CD4-positive, alpha-beta T cell treated with Interleukin-4 for 1 hour (primary cell): ENCODE results near the gene PRKCA.

Experiments used
- DNase-seq, 2 donors: peaks; one replicate each; pipeline ENCODE4 v3.0.0-alpha.2; 2020 to 2022

Gene PRKCA

DNA sequence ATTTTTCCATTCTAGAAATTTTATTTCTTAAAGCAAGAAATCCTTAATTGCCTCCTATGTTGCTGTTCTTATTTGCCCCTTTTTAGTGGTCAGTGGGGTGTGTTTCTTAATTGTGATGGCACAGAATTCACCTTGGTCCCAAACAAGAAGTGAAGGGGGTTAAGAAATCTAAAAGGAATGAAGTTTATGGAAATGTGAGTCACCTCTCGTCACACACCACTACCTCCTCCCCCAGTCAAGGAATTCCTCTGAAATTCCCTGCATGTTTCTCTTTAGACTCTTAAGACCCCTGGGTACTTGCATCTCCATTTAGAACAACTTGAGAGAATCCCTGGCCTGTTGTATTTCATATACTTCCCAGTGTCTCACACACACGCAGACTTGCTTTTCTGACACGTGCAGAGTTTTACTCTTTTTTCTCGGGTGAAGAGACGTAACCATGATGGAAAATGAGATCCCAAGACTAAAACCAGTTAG, 247.4 kb downstream of the PRKCA start:
- DNase-seq = no peak

DNA sequence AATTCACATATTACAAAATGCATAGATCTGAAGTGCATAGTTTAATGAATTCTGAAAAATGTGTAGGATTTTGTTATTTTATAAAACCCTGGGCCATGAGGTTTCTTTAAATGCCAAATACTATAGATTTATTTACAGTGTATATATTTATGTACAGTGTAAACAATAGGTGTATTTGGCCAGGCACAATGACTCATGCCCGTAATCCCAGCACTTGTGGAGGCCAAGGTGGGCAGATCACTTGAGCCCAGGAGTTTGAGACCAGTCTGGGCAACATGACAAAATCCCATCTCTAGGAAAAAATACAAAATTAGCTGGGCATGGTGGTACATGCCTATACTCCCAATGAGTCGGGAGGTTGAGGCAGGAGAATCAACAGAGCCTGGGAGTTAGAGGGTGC, 249.4 kb downstream of the PRKCA start:
- no peak for DNase-seq

DNA sequence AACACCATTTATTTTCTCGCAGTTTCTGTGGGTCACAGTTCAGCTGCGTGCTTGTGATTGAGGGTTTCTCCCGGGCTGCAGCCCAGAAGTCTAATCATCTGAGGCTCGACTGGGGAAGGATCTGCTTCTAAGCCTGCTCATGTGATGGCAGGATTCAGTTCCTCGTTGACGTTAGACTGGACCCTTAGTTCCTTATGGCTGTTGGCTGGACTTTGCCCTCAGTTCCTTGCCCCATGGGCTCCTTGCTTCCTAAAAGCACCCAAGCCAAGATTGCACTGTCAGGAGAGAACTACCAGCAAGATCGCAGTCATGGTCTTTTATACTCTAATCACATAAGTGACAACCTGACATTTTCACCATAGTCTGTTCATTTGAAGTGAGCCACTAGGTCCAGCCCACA, 250.0 kb downstream of the PRKCA start:
- no peak for DNase-seq

DNA sequence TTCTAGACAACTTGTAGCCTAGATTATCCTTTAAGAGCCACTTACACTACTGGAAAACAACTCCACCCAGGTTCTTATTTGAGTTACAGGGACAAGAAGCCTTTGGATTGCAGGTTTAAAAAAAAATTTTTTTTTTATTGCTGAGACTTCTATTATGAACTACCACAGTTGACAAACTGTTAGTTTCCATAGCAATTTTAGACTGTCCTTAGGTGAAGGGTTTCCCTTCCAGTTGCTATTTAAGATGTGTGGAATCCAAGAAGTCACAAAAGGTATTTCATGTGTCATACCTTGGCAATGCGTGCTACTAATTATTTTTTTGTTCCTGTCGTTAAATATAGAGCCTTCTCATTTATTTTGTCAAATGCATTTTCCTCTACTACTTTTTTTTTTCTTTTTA, 253.2 kb downstream of the PRKCA start:
- DNase-seq = no peak

- no peak for DNase-seq
Observed at GRCh38 chr17:66557200-66557599, 254.8 kb downstream of the PRKCA start.

DNA sequence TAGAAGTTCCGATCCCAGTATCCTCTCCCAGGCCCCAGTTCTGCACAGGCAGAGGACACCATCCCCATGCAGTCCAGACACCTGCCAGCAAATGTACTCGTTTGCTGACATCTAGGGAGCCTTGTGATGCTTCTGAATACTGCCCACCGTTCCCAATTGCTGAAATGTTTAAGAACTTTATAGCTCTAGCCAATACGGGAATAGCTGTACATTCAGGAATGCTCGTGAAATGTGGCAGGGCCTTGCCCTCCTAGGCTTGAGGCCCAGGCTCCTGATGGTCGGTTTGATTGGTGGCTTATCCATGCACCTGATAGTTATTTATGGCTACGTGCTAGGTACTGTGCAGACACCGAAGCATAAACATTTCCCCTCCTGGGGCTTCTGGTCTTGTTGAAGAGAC, 255.5 kb downstream of the PRKCA start:
- no peak for DNase-seq

DNA sequence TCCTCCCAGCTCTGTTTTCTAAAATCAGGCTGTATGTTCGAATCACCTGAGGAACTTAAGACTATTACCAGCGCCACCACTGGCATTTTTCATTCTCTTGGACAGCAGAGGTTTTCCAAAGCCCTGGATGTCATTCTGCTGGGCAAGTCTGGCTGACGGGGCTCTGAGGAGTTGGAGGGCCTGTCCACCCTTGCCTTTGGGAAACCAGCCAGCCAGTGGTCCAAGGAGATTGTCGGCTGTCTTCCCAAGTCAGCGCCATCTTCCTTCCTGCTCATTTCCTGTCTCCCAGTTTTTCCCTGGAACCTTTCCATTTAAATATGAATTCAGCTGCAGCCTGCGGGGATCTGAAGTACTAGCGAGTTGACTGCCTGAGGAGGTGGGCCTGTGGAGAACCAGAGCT, 258.3 kb downstream of the PRKCA start:
- DNase-seq = no peak

GRCh38 chr17:66562119-66562518, 259.7 kb downstream of the PRKCA start:
- DNase-seq = no peak

DNA sequence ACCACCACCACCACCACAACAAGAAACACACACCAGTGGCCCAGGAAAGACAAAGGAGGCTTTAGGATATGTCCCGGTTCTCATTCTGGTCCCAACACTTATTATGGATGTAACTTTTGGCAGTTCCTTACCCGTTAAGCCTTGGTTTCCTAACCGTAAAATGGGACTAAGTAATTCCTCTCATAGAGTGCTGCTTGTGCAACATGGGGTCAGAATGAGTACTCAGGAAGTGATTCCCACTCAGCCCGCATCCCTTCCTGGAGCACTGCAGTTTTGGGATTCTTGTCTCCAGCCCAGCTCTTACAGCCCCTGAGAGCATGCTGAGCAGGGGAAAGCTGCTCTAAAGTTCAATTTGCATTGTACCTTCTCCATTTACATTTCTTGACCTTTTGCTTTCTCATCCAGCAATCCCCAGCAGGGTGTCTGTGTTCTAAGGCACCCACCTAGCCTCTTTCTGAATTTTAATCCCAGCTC, 262.6 kb downstream of the PRKCA start:
- DNase-seq = no peak

DNA sequence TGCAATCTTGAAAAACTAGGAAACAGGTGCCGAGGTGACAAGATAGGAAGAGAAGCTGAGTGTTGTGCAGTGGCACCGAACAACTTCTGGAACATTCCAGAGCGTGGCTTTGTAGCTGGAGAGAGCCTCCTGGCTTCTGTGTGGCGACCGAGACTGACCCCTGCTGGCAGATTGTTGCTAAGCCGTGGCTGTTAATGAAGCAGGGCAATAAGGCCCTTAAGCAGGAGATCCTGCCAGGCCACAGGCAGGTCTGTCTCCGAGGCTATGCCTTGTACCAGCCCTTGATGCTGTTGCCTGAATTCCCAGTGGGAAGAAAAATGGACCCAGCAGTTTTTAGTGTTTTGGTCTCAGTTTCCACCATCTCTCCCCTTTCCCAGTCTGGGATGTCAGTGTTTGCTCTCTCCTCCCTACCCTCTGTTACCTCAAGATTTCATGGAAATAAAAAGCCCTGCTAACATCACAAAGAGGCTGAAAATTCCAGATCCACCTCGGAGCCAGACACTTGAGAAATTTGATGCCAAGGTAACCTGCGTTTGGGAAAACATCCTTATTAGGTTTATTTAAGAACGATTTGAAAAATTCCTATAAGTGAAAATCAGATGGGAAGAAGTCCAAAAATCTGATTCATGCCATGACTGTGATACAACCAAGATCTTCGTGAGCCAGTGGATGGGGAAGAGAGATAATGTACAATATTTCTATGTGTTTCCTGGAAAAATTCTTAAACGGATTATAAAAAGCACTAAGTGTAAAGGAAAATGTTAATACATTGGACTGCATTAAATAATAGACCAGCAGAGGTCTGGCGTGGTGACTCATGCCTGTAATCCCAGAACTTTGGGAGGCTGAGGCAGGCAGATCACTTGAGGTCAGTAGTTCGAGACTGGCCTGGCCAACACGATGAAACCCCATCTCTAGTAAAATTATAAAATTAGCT, 265.1 kb downstream of the PRKCA start:
- DNase-seq = peak; percentile 78 to 79

- no peak for DNase-seq
Observed at GRCh38 chr17:66569572-66569971, 267.2 kb downstream of the PRKCA start.

GRCh38 chr17:66570447-66571195, 268.2 kb downstream of the PRKCA start:
- no peak for DNase-seq

GRCh38 chr17:66571745-66572144, 269.3 kb downstream of the PRKCA start:
- DNase-seq = no peak

DNA sequence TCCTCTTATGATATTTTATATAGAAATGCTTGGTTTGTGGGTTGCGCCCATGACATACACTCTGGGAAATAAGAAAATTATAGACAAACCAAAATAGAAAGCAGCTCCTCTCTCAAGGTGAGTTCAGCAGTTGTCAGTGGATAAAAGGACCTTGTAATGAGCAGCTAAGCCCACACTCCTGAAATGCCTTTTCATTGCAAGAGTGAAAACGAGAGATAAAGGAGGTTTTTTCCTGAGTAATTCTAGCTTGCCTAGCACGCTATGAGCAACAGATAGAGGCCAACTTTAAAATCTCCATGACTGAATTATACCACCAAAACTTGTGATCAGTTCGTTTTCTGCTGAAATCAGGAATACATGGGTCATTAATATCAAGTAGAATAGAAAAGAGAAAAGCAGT, 270.7 kb downstream of the PRKCA start:
- DNase-seq = no peak

GRCh38 chr17:66574123-66574522, 271.7 kb downstream of the PRKCA start:
- no peak for DNase-seq

DNA sequence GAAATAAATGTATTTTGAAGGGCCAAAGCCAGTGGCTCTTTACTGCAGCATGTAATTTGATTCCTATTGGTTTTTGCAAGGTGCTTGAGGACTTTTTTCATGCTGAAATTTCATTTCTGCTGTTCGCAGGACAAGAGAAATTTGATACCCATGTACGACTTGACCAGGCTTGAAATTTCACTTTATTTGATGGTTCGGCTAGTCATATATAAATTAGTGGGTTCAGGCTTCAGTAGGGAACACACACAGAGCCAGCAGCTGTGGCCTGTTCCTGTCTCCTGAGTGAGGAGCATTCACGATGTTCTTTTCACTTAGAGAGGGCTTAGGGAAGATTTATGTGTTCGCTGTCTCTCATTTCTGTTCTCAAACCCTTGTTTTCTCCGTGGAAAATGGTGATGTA, 274.1 kb downstream of the PRKCA start:
- DNase-seq = no peak

- DNase-seq = no peak
Observed at GRCh38 chr17:66577041-66577440, 274.6 kb downstream of the PRKCA start.

DNA sequence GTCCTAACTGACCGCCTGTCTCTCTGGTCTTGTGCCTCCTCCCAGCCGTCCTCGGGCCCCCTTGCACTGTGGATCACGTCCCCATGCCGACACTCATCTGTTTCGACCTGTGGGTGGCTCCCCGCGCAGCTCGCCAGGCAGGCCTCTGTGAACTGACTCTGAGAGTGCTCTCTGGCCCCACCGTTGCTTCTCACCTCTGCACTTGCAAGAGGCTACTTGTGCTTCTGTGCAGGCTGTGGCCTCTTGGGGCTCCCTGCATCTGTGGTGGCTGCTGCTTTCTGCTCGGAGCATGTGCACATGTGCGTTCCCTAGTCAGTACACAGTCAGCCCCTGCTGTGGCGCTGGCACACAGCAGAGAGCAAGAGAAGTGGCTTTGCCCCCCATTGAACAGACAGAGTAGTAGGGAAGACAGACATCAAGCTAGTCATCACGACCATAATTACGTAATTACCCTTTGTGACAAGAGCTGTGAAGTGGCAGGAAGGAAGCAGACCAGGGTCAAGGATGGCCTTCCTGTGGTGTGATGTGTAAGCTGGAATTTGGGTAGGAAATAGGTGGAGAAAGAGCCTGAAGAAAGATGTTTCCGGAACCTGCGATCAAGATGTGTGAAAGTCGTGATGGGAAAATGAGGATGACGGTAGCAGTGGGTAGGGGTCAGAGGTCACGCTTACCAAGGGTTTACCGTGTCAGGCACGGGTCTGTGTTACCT, 276.5 kb downstream of the PRKCA start:
- no peak for DNase-seq

GRCh38 chr17:66579556-66579955, 277.1 kb downstream of the PRKCA start:
- DNase-seq = no peak

DNA sequence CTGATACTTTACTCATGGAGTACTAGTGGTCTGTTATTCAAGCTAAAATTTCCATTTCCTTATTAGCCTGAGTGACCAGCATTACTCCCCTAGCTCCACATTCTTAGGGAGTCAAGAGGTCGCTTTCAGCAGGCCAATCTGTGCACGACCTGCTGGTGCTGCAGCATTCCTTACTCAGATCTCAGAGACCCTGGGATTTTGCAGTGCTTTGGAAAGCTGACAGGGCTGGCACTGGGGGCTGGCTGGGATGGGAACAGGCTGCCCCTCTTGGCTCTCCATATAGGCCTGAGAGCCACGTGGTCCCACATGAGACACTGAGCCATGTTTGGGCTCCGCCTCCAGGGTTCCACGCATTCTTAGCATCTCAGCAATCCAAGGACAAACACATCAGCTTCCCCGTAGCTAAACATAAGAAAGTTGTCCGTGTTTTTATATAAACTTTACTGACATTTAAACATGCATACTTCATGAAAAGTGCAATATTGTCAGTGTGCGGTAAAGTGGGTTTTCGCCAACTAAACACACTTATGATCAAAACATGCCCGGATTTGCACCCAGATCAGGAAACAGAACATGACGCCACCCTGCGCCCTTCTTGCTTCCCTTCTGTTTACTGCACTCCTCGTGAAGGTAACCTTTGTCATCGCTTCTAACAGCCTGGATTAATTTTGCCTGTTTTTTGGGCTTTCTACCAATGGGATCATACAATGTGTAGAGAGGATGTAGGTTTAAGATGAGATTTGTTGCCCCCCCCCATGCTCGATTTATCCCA, 278.0 kb downstream of the PRKCA start:
- DNase-seq = no peak

DNA sequence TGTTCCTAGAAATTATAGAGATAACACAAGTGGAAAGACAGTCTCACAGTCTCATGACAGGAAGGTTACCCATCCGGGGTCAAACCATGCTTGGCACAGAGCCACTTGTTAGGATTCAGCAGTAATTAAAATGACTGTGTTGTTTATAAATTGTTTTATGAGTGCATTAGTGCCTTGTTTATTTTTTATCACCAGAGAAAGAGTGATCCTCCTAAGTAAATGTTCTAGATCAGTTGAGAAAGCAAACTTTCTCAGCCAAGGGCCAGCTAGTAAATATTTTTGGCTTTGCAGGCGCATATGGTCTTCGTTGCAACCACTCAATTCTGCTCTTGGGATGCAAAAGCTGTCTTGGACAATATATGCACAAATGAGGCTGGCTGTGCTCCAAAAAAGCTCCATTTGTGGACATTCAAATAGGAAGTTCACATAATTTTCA, 278.6 kb downstream of the PRKCA start:
- no peak for DNase-seq

DNA sequence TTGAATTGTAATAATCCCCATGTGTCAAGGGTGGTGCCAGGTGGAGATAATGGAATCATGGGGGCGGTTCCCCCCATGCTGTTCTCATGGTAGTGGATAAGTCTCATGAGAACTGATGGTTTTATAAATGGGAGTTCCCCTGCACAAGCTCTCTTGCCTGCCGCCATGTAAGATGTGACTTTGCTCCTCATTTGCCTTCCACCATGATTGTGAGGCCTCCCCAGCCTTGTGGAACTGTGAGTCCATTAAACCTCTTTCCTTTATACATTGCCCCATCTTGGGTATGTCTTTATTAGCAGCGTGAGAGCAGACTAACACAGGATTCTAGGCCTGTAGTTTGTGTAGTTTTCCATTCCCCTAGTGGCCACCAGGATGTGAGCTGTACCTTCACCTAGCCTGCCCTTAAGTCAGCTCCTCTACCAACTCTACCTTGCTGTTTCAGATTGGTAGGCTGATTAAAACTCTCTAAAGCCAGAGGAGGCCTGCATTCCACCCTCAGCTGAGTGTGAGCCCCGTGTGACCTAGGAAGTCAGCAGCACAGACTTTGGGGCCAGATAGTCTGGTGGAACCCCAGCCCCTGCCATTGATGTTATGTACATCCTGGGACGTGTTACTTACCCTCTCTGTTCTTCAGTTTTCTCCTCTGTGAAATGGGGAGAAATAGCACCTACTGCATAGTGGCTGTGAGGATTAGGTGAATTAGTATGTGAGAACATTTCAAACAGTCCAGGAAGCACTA, 280.1 kb downstream of the PRKCA start:
- no peak for DNase-seq
